ENCODE data around the gene PCDH8. TPM values are rescaled to one million over a fixed set of nuclear protein-coding genes. Genes with fewer than 3 reads are reported as not detected.

The PCDH8 gene
- total and polyA plus RNA-seq, 10 of the 15 experiments (the other 5 are each of a cell fraction or from before 2014, with no cell fraction given), result 0.03 to 0.86 (median 0.45) TPM; not detected in 1

DNA sequence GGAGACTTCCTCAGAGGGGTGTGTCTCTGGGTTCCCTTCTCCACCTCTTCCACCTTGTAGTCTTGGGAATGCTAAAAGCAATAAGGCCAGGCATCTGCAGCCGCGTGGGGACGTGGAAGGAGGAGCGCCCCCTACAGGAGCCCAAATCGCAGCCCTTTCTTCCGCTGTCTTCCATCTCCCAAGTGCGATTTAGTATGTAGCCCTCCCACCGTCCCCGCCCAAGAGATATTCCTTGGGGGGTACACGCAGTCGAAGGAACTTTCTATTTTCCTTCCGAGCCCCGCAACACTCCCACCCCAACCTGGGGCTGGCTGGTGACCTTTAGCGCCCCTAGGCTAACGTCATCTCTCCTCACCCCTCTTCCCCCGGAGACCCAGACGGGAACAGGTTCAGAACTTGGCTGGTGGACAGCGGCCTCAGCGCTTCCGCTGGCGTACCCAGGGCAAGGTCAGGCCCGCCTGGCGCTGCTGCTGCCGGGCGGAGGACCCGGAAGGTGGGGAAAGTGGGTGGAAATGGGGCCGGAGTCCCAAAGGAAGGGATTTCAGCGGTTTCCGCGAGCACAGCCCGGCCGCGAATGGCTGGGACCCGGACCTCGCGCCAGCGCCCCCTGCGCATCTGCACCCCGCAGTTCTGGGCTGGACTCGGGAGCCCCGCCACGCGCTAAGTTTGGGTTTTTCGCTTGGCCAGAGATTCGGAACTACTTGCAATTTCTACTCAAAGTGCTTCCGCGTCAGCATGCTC is 2.1 kb upstream of the PCDH8 start (continued):
- TF ChIP-seq, protein P1, sequence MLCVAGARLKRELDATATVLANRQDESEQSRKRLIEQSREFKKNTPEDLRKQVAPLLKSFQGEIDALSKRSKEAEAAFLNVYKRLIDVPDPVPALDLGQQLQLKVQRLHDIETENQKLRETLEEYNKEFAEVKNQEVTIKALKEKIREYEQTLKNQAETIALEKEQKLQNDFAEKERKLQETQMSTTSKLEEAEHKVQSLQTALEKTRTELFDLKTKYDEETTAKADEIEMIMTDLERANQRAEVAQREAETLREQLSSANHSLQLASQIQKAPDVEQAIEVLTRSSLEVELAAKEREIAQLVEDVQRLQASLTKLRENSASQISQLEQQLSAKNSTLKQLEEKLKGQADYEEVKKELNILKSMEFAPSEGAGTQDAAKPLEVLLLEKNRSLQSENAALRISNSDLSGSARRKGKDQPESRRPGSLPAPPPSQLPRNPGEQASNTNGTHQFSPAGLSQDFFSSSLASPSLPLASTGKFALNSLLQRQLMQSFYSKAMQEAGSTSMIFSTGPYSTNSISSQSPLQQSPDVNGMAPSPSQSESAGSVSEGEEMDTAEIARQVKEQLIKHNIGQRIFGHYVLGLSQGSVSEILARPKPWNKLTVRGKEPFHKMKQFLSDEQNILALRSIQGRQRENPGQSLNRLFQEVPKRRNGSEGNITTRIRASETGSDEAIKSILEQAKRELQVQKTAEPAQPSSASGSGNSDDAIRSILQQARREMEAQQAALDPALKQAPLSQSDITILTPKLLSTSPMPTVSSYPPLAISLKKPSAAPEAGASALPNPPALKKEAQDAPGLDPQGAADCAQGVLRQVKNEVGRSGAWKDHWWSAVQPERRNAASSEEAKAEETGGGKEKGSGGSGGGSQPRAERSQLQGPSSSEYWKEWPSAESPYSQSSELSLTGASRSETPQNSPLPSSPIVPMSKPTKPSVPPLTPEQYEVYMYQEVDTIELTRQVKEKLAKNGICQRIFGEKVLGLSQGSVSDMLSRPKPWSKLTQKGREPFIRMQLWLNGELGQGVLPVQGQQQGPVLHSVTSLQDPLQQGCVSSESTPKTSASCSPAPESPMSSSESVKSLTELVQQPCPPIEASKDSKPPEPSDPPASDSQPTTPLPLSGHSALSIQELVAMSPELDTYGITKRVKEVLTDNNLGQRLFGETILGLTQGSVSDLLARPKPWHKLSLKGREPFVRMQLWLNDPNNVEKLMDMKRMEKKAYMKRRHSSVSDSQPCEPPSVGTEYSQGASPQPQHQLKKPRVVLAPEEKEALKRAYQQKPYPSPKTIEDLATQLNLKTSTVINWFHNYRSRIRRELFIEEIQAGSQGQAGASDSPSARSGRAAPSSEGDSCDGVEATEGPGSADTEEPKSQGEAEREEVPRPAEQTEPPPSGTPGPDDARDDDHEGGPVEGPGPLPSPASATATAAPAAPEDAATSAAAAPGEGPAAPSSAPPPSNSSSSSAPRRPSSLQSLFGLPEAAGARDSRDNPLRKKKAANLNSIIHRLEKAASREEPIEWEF (IDR thresholded peaks at IDR 0.05; ENCODE audit: insufficient replicate concordance, low read depth, low read length), result no peak
- no peak for TF ChIP-seq BCL11A (IDR thresholded peaks at IDR 0.05; ENCODE audit: low read depth, low read length)
- TF ChIP-seq, protein P2, sequence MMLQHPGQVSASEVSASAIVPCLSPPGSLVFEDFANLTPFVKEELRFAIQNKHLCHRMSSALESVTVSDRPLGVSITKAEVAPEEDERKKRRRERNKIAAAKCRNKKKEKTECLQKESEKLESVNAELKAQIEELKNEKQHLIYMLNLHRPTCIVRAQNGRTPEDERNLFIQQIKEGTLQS (IDR thresholded peaks at IDR 0.05; ENCODE audit: borderline replicate concordance, extremely low read depth, low read depth, low read length), result no peak
- TF ChIP-seq, protein P3, sequence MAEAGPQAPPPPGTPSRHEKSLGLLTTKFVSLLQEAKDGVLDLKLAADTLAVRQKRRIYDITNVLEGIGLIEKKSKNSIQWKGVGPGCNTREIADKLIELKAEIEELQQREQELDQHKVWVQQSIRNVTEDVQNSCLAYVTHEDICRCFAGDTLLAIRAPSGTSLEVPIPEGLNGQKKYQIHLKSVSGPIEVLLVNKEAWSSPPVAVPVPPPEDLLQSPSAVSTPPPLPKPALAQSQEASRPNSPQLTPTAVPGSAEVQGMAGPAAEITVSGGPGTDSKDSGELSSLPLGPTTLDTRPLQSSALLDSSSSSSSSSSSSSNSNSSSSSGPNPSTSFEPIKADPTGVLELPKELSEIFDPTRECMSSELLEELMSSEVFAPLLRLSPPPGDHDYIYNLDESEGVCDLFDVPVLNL (IDR thresholded peaks at IDR 0.05; ENCODE audit: low read depth, low read length), result no peak
- TF ChIP-seq ZNF207 (IDR thresholded peaks at IDR 0.05; ENCODE audit: borderline replicate concordance), result no peak
- TF ChIP-seq BHLHE40 (IDR thresholded peaks at IDR 0.05; ENCODE audit: borderline replicate concordance in 1 of 2, low read depth in 2 of 2, low read length in 1 of 2), result peak in 1 of 2 experiments; percentile 6; a peak in 1 of 4 replicates
- no peak for TF ChIP-seq MTA2 (IDR thresholded peaks at IDR 0.05; ENCODE audit: low read depth)
- TF ChIP-seq TAF1 (IDR thresholded peaks at IDR 0.05; ENCODE audit: borderline replicate concordance, low read depth, low read length), result no peak
- TF ChIP-seq FOS (IDR thresholded peaks at IDR 0.05; ENCODE audit: borderline replicate concordance, extremely low read depth, insufficient read length), result no peak

All from GM12878 (cell line).